SK-N-SH (cell line): ENCODE data around the gene LRRC59. TPM values are rescaled to one million over a fixed set of nuclear protein-coding genes. Genes with fewer than 3 reads are reported as not detected.

Source experiments
- CTCF ChIA-PET: fragments of 300-600, 350-600 bp; formaldehyde crosslinking; extraction: SDS; loops from one replicate; lab custom pipeline; 2021; lab: Yijun Ruan, JAX
- POLR2A ChIA-PET: fragments of 350-600 bp; sonication (Branson Sonifier 250); formaldehyde crosslinking; extraction: SDS; loops from one replicate; lab custom pipeline; 2020; ENCODE audit warnings: antibody characterized with exemption, inconsistent platforms; lab: Yijun Ruan, JAX
- DNase-seq: peaks from one replicate; pipeline ENCODE4 v3.0.0; 2012
- H2AFZ ChIP-seq: fragments of 200-600 bp; sonication (generic); 2 replicates; pipeline ENCODE4 v1.8.1; 2016; ENCODE audit warnings: antibody characterized with exemption, mild to moderate bottlenecking, low read depth
- H3F3A ChIP-seq: fragments of 200-600 bp; sonication (generic); replicated peaks from 2 replicates; pipeline ENCODE3; 2016; ENCODE audit warnings: antibody characterized with exemption, mild to moderate bottlenecking; ENCODE audit not compliant: insufficient read depth
- H3K27ac ChIP-seq, 2 experiments: fragments of 200-500 bp in 1 of 2; fragments of 200-600 bp in 1 of 2; sonication (Bioruptor generic) in 1 of 2; sonication (generic), shearing (Covaris generic) in 1 of 2; 2 replicates each; pipeline versions ENCODE4 v1.5.1 to v1.6.1; 2014 to 2016; ENCODE audit warnings: low read depth in 2 of 2, inconsistent platforms in 1 of 2, low read length in 1 of 2, mild to moderate bottlenecking in 1 of 2, mixed read lengths in 1 of 2
- H3K27me3 ChIP-seq: fragments of 200-600 bp; sonication (generic), shearing (Covaris generic); 2 replicates; pipeline ENCODE4 v1.6.1; 2016; ENCODE audit warnings: mixed run types; ENCODE audit not compliant: insufficient read depth
- H3K36me3 ChIP-seq, 2 experiments: fragments of 200-500 bp in 1 of 2; fragments of 200-600 bp in 1 of 2; sonication (Bioruptor generic) in 1 of 2; sonication (generic) in 1 of 2; replicated peaks in 1 of 2; 2 replicates each; pipeline versions ENCODE3 to v1.5.1; 2014 to 2016; ENCODE audit warnings: low read length in 1 of 2, mild to moderate bottlenecking in 1 of 2; ENCODE audit not compliant: insufficient read depth in 2 of 2, control insufficient read depth in 1 of 2
- H3K4me1 ChIP-seq, 2 experiments: fragments of 200-500 bp in 1 of 2; fragments of 200-600 bp in 1 of 2; sonication (Bioruptor generic) in 1 of 2; sonication (generic), shearing (Covaris generic) in 1 of 2; 2 replicates each; pipeline versions ENCODE4 v1.5.1 to v1.6.1; 2014 to 2016; ENCODE audit warnings: low read depth in 1 of 2, low read length in 1 of 2, mixed run types in 1 of 2; ENCODE audit not compliant: insufficient read depth in 2 of 2, control insufficient read depth in 1 of 2
- H3K4me2 ChIP-seq: fragments of 200-600 bp; sonication (generic), shearing (Covaris generic); 2 replicates; pipeline ENCODE4 v1.6.1; 2017; ENCODE audit warnings: mixed run types
- H3K4me3 ChIP-seq, 2 experiments: fragments of 200-500 bp in 1 of 2; fragments of 200-600 bp in 1 of 2; sonication (Bioruptor generic) in 1 of 2; sonication (generic), shearing (Covaris generic) in 1 of 2; 2 replicates each; pipeline versions ENCODE4 v1.5.1 to v1.8.1; 2014 to 2016; ENCODE audit warnings: low read depth in 2 of 2, inconsistent platforms in 1 of 2, low read length in 1 of 2, mild to moderate bottlenecking in 1 of 2, mixed read lengths in 1 of 2, moderate library complexity in 1 of 2
- H3K79me2 ChIP-seq: fragments of 200-600 bp; sonication (generic); 2 replicates; pipeline ENCODE4 v1.8.1; 2017; ENCODE audit warnings: mild to moderate bottlenecking; ENCODE audit not compliant: insufficient read depth
- H3K9ac ChIP-seq: fragments of 200-600 bp; sonication (generic); 2 replicates; pipeline ENCODE4 v1.6.1; 2017; ENCODE audit warnings: mixed run types
- H3K9me2 ChIP-seq: fragments of 200-600 bp; sonication (generic); 2 replicates; pipeline ENCODE4 v1.6.1; 2017; ENCODE audit warnings: mixed run types
- H3K9me3 ChIP-seq: fragments of 200-600 bp; sonication (generic); 2 replicates; pipeline ENCODE4 v1.6.1; 2017; ENCODE audit warnings: mixed run types, mild to moderate bottlenecking, moderate library complexity
- H4K20me1 ChIP-seq: fragments of 200-600 bp; sonication (generic); 2 replicates; pipeline ENCODE4 v1.6.1; 2017; ENCODE audit warnings: mild to moderate bottlenecking, mixed run types; ENCODE audit not compliant: insufficient read depth
- CTCF ChIP-seq: fragments of 200-600 bp; sonication (generic); IDR thresholded peaks from 2 replicates; pipeline ENCODE4 v1.6.1; 2017; ENCODE audit warnings: antibody characterized with exemption, mild to moderate bottlenecking, moderate library complexity
- ELF1 ChIP-seq: IDR thresholded peaks from 2 replicates; pipeline ENCODE4 v1.4.0; 2012
- EZH2phosphoT487 ChIP-seq: fragments of 200-600 bp; sonication (generic); IDR thresholded peaks from 2 replicates; pipeline ENCODE4 v1.6.1; 2017; ENCODE audit warnings: low read depth, mixed run types, mild to moderate bottlenecking, antibody characterized with exemption, moderate library complexity, borderline replicate concordance
- FOSL2 ChIP-seq: IDR thresholded peaks from 2 replicates; pipeline ENCODE4 v1.4.0; 2012; ENCODE audit warnings: low read depth, mild to moderate bottlenecking, moderate library complexity, borderline replicate concordance
- FOXJ3 ChIP-seq: sonication (generic); formaldehyde crosslinking; IDR thresholded peaks from 2 replicates; pipeline ENCODE4 v1.5.1; 2020; ENCODE audit warnings: mild to moderate bottlenecking, missing genetic modification reagents
- GABPA ChIP-seq: IDR thresholded peaks from 2 replicates; pipeline ENCODE4 v1.4.0; 2012; ENCODE audit warnings: low read depth, mild to moderate bottlenecking
- IRF3 ChIP-seq: fragments of 150-350 bp; IDR thresholded peaks from 2 replicates; pipeline ENCODE4 v1.6.1; 2016; ENCODE audit warnings: mild to moderate bottlenecking, low read depth, low read length
- JUND ChIP-seq: IDR thresholded peaks from 2 replicates; pipeline ENCODE4 v1.4.0; 2012
- MXI1 ChIP-seq: IDR thresholded peaks from 2 replicates; pipeline ENCODE4 v1.6.1; 2012; ENCODE audit warnings: mild to moderate bottlenecking, low read depth, low read length, improper control_type of control experiment
- NFIC ChIP-seq: IDR thresholded peaks from 2 replicates; pipeline ENCODE4 v1.4.0; 2012; ENCODE audit warnings: borderline replicate concordance
- NRF1 ChIP-seq: IDR thresholded peaks from 2 replicates; pipeline ENCODE4 v1.6.1; 2012; ENCODE audit warnings: low read depth, mild to moderate bottlenecking, low read length
- POLR2AphosphoS5 ChIP-seq: IDR thresholded peaks from 2 replicates; pipeline ENCODE4 v1.6.1; 2012; ENCODE audit warnings: low read depth, low read length
- REST ChIP-seq: IDR thresholded peaks from 2 replicates; pipeline ENCODE4 v1.6.1; 2012; ENCODE audit warnings: mild to moderate bottlenecking, low read depth, low read length, moderate library complexity
- RFX5 ChIP-seq: IDR thresholded peaks from 2 replicates; pipeline ENCODE4 v1.6.1; 2012; ENCODE audit warnings: mild to moderate bottlenecking, improper control_type of control experiment, low read length
- YY1 ChIP-seq: IDR thresholded peaks from 2 replicates; pipeline ENCODE4 v1.4.0; 2012; ENCODE audit warnings: low read depth, mild to moderate bottlenecking
- ZBTB33 ChIP-seq: IDR thresholded peaks from 2 replicates; pipeline ENCODE4 v1.4.0; 2012; ENCODE audit warnings: low read depth, borderline replicate concordance
- WGBS: methylation state at CpG from one replicate; pipeline ENCODE4 v1.1.6; 2017; ENCODE audit warnings: low lambda C conversion rate; 5-methylcytosine and 5-hydroxymethylcytosine counted together
- polyA plus RNA-seq, 3 experiments: library from polyadenylated mRNA; depleted of rRNA; stranded (reverse); fragments of >200 nt; gene quantifications; 2 replicates each; pipeline ENCODE4 v1.2.3, GENCODE V29; 2012

LRRC59 gene
- polyA plus RNA-seq, 1 of the 3 experiments (the other 2 are of a cell fraction), result 137 TPM

- no peak for DNase-seq
- Histone ChIP-seq H4K20me1 (peaks cover 2% of the 10 kb centered on the region; the same call in 1 of the 2 replicates), H3K36me3 (peaks cover 51 to 77% of the 10 kb centered on the region in 2 experiments), H3K27me3 (no peaks in the 10 kb centered on the region), H3K27ac (no peak overlapping the region), H3K79me2 (no peaks in the 10 kb centered on the region; the same call in none of the 2 replicates), H2AFZ (no peak overlapping the region), H3K4me1 (peaks cover 0 to 3% of the 10 kb centered on the region in 2 experiments; a peak in 1 of 4 replicates), H3K9me3 (no peaks in the 10 kb centered on the region), H3F3A (peaks cover 34% of the 10 kb centered on the region), H3K9me2 (no peaks in the 10 kb centered on the region), H3K4me2 (no peak overlapping the region), H3K9ac (no peak overlapping the region)
- ChIA-PET POLR2A (interaction anchor here (1.0 to 2.7 kb wide), 3 partner anchors 9 to 16 kb away, joined by 3 to 12 read pairs (median 3); partner anchors contain the start of gene LRRC59), CTCF (interaction anchor here (0.8 to 3.0 kb wide), 11 partner anchors 10 to 181 kb away, joined by 3 to 27 read pairs (median 4); partner anchors contain the start of gene LRRC59)
- WGBS, result 89% methylated on average over 7 of the region's 7 CpGs
- TF ChIP-seq ZBTB33 (no peak), ELF1 (no peak), RFX5 (no peak), CTCF (no peak), YY1 (no peak)
- TF ChIP-seq, all 33 proteins: peak for 0
- no peak overlapping the region for H3K4me3 ChIP-seq
These were observed 16.0 kb downstream of the LRRC59 start for GRCh38 chr17:50381260-50381815.

GRCh38 chr17:50380369-50381259 lies 16.7 kb downstream of the LRRC59 start:
- CTCF ChIA-PET, result interaction anchor here (0.8 to 3.0 kb wide), 12 partner anchors 11 to 180 kb away, joined by 3 to 27 read pairs (median 4); partner anchors contain the start of gene LRRC59
- Histone ChIP-seq H3K4me3 (no peak overlapping the region), H3K36me3 (peaks cover 44 to 70% of the 10 kb centered on the region in 2 experiments)
- TF ChIP-seq IRF3, result no peak
- no peak for TF ChIP-seq NRF1
- no peak for TF ChIP-seq GABPA
- no peak for TF ChIP-seq MXI1
- no peak for TF ChIP-seq NFIC
- TF ChIP-seq FOSL2, result no peak
- TF ChIP-seq REST, result no peak
- TF ChIP-seq FOXJ3 (CRISPR knock-in tag), result no peak
- peak; percentile 34; the same call in 1 of the 2 replicates for TF ChIP-seq POLR2AphosphoS5
- TF ChIP-seq EZH2phosphoT487, result no peak
- no peak; the same call in 1 of the 2 replicates for TF ChIP-seq JUND
- no peak for TF ChIP-seq ELF1

More at GRCh38 chr17:50380369-50381259, 16.7 kb downstream of the LRRC59 start:
- POLR2A ChIA-PET, result interaction anchor here (1.0 to 2.7 kb wide), 3 partner anchors 9 to 17 kb away, joined by 3 to 12 read pairs (median 3); partner anchors contain the start of gene LRRC59
- Histone ChIP-seq H3K4me2 (no peak overlapping the region), H3K9me3 (no peaks in the 10 kb centered on the region), H3K79me2 (no peaks in the 10 kb centered on the region; the same call in 1 of the 2 replicates), H4K20me1 (no peaks in the 10 kb centered on the region), H3K27ac (no peak overlapping the region; a peak in 1 of 4 replicates), H3F3A (peaks cover 34% of the 10 kb centered on the region), H3K27me3 (no peaks in the 10 kb centered on the region), H3K9ac (no peak overlapping the region), H3K4me1 (peaks cover 0 to 9% of the 10 kb centered on the region in 2 experiments; a peak in 1 of 4 replicates), H3K9me2 (no peaks in the 10 kb centered on the region), H2AFZ (no peak overlapping the region)
- no peak for DNase-seq
- 90% methylated on average over 13 of the region's 13 CpGs for WGBS
